Neural cell (in vitro differentiated cells): ENCODE data around the gene CANT1. TPM values are rescaled to one million over a fixed set of nuclear protein-coding genes. Genes with fewer than 3 reads are reported as not detected.
"Not testable (repeated sequence)": the region's sequence is repeated elsewhere in the genome, so short reads cannot be mapped to it uniquely, and the experiment has no call there.

Experiments
- H2AFZ ChIP-seq: fragments of 200-600, 300-800 bp; sonication (generic), shearing (Covaris generic); 2 replicates; pipeline ENCODE4 v1.6.0; 2014; ENCODE audit warnings: low read depth, mild to moderate bottlenecking, antibody characterized with exemption, low read length, moderate library complexity
- H3F3A ChIP-seq: fragments of 200-600 bp; shearing (Covaris generic); 2 replicates; pipeline ENCODE4 v1.6.1; 2016; ENCODE audit warnings: mild to moderate bottlenecking, moderate library complexity, mixed read lengths, antibody characterized with exemption, low read length; ENCODE audit not compliant: insufficient read depth, poor library complexity, severe bottlenecking
- H3K27ac ChIP-seq: fragments of 200-600, 300-800 bp; sonication (generic), shearing (Covaris generic); 2 replicates; pipeline ENCODE4 v1.5.1; 2014; ENCODE audit warnings: mild to moderate bottlenecking, low read length, moderate library complexity
- H3K27me3 ChIP-seq: fragments of 300-800, 200-600 bp; sonication (generic), shearing (Covaris generic); 2 replicates; pipeline ENCODE4 v1.6.0; 2014; ENCODE audit warnings: mild to moderate bottlenecking, low read depth, low read length, moderate library complexity; ENCODE audit not compliant: insufficient read depth
- H3K36me3 ChIP-seq: fragments of 300-800, 200-600 bp; sonication (generic), shearing (Covaris generic); 2 replicates; pipeline ENCODE4 v1.5.1; 2014; ENCODE audit warnings: mild to moderate bottlenecking, antibody characterized with exemption, low read length, moderate library complexity; ENCODE audit not compliant: insufficient read depth
- H3K4me2 ChIP-seq: fragments of 300-800, 200-600 bp; sonication (generic), shearing (Covaris generic); 2 replicates; pipeline ENCODE4 v1.6.0; 2014; ENCODE audit warnings: mild to moderate bottlenecking, low read length
- H3K4me3 ChIP-seq: fragments of 300-800, 200-600 bp; sonication (generic), shearing (Covaris generic); 2 replicates; pipeline ENCODE4 v1.5.1; 2014; ENCODE audit warnings: mild to moderate bottlenecking, low read length, moderate library complexity
- H3K79me2 ChIP-seq: fragments of 200-600 bp; shearing (Covaris generic); replicated peaks from 2 replicates; pipeline ENCODE4 v1.6.0; 2014; ENCODE audit warnings: mild to moderate bottlenecking, low read length, moderate library complexity; ENCODE audit not compliant: insufficient read depth
- H3K9ac ChIP-seq: fragments of 300-800, 200-600 bp; sonication (generic), shearing (Covaris generic); 2 replicates; pipeline ENCODE4 v1.6.1; 2016; ENCODE audit warnings: mild to moderate bottlenecking, low read length, mixed read lengths
- H3K9me2 ChIP-seq: fragments of 200-600 bp; shearing (Covaris generic); 2 replicates; pipeline ENCODE4 v1.6.1; 2016; ENCODE audit warnings: mild to moderate bottlenecking, low read length, mixed read lengths; ENCODE audit not compliant: insufficient read depth
- H3K9me3 ChIP-seq: fragments of 200-600, 300-800 bp; sonication (generic), shearing (Covaris generic); 2 replicates; pipeline ENCODE4 v1.6.1; 2016; ENCODE audit warnings: mild to moderate bottlenecking, mixed run types, low read length, moderate library complexity, mixed read lengths
- H4K20me1 ChIP-seq: fragments of 200-600 bp; shearing (Covaris generic); 2 replicates; pipeline ENCODE4 v1.6.1; 2016; ENCODE audit warnings: mild to moderate bottlenecking, mixed run types; ENCODE audit not compliant: insufficient read depth
- EP300 ChIP-seq: fragments of 450-650 bp; conservative IDR thresholded peaks from 2 replicates; pipeline ENCODE4 v1.6.1; 2014; ENCODE audit warnings: antibody characterized with exemption, mild to moderate bottlenecking, moderate library complexity; ENCODE audit not compliant: poor library complexity, severe bottlenecking
- EZH2 ChIP-seq: fragments of 200-600, 300-800 bp; shearing (Covaris generic), sonication (generic); IDR thresholded peaks from 2 replicates; pipeline ENCODE4 v1.6.1; 2014; ENCODE audit warnings: antibody characterized with exemption, low read length, borderline replicate concordance, mild to moderate bottlenecking; ENCODE audit not compliant: insufficient read depth, poor library complexity, severe bottlenecking
- MXI1 ChIP-seq: fragments of 450-650 bp; conservative IDR thresholded peaks from 2 replicates; pipeline ENCODE4 v1.6.1; 2014; ENCODE audit warnings: antibody characterized with exemption, mild to moderate bottlenecking; ENCODE audit not compliant: poor library complexity, severe bottlenecking
- POLR2AphosphoS5 ChIP-seq: IDR thresholded peaks from 2 replicates; pipeline ENCODE4 v1.6.1; 2012
- RAD21 ChIP-seq: fragments of 450-650 bp; conservative IDR thresholded peaks from 2 replicates; pipeline ENCODE4 v1.6.1; 2014; ENCODE audit warnings: antibody characterized with exemption, mild to moderate bottlenecking, moderate library complexity
- REST ChIP-seq: IDR thresholded peaks from 2 replicates; pipeline ENCODE4 v1.6.1; 2012; ENCODE audit warnings: borderline replicate concordance
- SMC3 ChIP-seq: fragments of 450-650 bp; conservative IDR thresholded peaks from 2 replicates; pipeline ENCODE4 v1.6.1; 2014; ENCODE audit warnings: antibody characterized with exemption, mild to moderate bottlenecking, moderate library complexity; ENCODE audit not compliant: poor library complexity
- TAF1 ChIP-seq: IDR thresholded peaks from 2 replicates; pipeline ENCODE4 v1.6.1; 2012; ENCODE audit warnings: low read depth
- polyA plus RNA-seq: library from polyadenylated mRNA; depleted of rRNA; stranded (reverse); fragments of >200 nt; gene quantifications from 2 replicates; pipeline ENCODE4 v1.2.3, GENCODE V29; 2014

The CANT1 gene
- polyA plus RNA-seq, 1 donor from 2014 or later: 17.7 TPM

- no peaks in the 10 kb centered on the region for H3K36me3 ChIP-seq
- no peak overlapping the region for H3K4me3 ChIP-seq
- H3K9me2 ChIP-seq: no peaks in the 10 kb centered on the region
- H3K27me3 ChIP-seq: no peaks in the 10 kb centered on the region
- no peak overlapping the region for H3K4me2 ChIP-seq
- H3K9ac ChIP-seq: no peak overlapping the region
- H4K20me1 ChIP-seq: no peaks in the 10 kb centered on the region
- no peaks in the 10 kb centered on the region for H3K79me2 ChIP-seq
- no peaks in the 10 kb centered on the region for H3K9me3 ChIP-seq
- H3K27ac ChIP-seq: no peak overlapping the region
- H2AFZ ChIP-seq: no peak overlapping the region
- no peaks in the 10 kb centered on the region for H3F3A ChIP-seq
- TF ChIP-seq MXI1 (no peak), EP300 (no peak), REST (no peak), TAF1 (no peak), EZH2 (no peak), RAD21 (no peak), POLR2AphosphoS5 (no peak), SMC3 (no peak)
Observed at GRCh38 chr17:78963378-78963777, 46.2 kb downstream of the CANT1 start.

GRCh38 chr17:78962984-78963348, 46.6 kb downstream of the CANT1 start:
- H3K9me2 ChIP-seq, H3K4me3 ChIP-seq, H3K9ac ChIP-seq, H3K9me3 ChIP-seq, H3F3A ChIP-seq, H3K36me3 ChIP-seq, H3K79me2 ChIP-seq, H3K27me3 ChIP-seq, H3K4me2 ChIP-seq, H4K20me1 ChIP-seq, H3K27ac ChIP-seq, H2AFZ ChIP-seq: not testable (repeated sequence)

GRCh38 chr17:78962345-78962983, 47.1 kb downstream of the CANT1 start:
- no peak overlapping the region for H3K4me3 ChIP-seq
- no peak overlapping the region for H3K9ac ChIP-seq
- H3K79me2 ChIP-seq: no peaks in the 10 kb centered on the region
- no peak overlapping the region for H2AFZ ChIP-seq
- no peak overlapping the region for H3K4me2 ChIP-seq
- no peaks in the 10 kb centered on the region for H3K27me3 ChIP-seq
- H3K36me3 ChIP-seq: no peaks in the 10 kb centered on the region
- no peaks in the 10 kb centered on the region for H4K20me1 ChIP-seq
- no peaks in the 10 kb centered on the region for H3K9me2 ChIP-seq
- no peaks in the 10 kb centered on the region for H3F3A ChIP-seq
- TF ChIP-seq EP300: no peak
- TF ChIP-seq RAD21: no peak
- no peak overlapping the region for H3K27ac ChIP-seq
- H3K9me3 ChIP-seq: no peaks in the 10 kb centered on the region
